ENCODE data around the gene POU1F1. TPM values are rescaled to one million over a fixed set of nuclear protein-coding genes. Genes with fewer than 3 reads are reported as not detected.

Gene POU1F1
- total RNA-seq (2022) (not detected in 2 replicates), Bru-seq, nascent RNA (not detected), BruChase-seq, experiment 1, labeled RNA remaining after a 6-hour chase (not detected), BruChase-seq, experiment 2, labeled RNA remaining after a 2-hour chase (not detected)
- long read RNA-seq: 0 reads

- Mint-ChIP-seq H3K36me3 (ENCODE audit: insufficient read depth, unreplicated experiment) (no peaks in the 10 kb centered on the region), H3K4me3 (ENCODE audit: unreplicated experiment) (no peak within 1 kb of the TSS), H3K27me3 (ENCODE audit: insufficient read depth, unreplicated experiment) (no peaks in the 10 kb centered on the region), H3K27ac (ENCODE audit: low read depth, unreplicated experiment) (no peak within 1 kb of the TSS), H3K9me3 (ENCODE audit: unreplicated experiment) (no peaks in the 10 kb centered on the region), H3K4me1 (ENCODE audit: insufficient read depth, unreplicated experiment) (no peaks in the 10 kb centered on the region)
- BruUV-seq (replicated peaks): no TSS peak
- DNase-seq (ENCODE audit: unreplicated experiment): no peak
- intact Hi-C loops (cut with micrococcal nuclease): no loop called here
- ChIA-PET POLR2A (interaction anchor here (0.6 to 0.8 kb wide), 2 partner anchors 118 to 783 kb away, joined by 3 read pairs; partner anchors contain the start of genes CGGBP1 and ZNF654), CTCF (interaction anchor here (0.6 to 1.4 kb wide), 2 partner anchors 16 to 296 kb away, joined by 3 read pairs; no protein-coding TSS in a partner anchor)
- TF ChIP-seq CTCF (IDR thresholded peaks at IDR 0.05; ENCODE audit: unreplicated experiment): no peak
Measured at GRCh38 chr3:87276484-87276883, at the start of gene POU1F1. TSS of gene POU1F1 (minus strand) at chr3:87276584. CDS start at chr3:87276462, 122 bp downstream.

- ChIA-PET CTCF (interaction anchor here (0.6 to 2.2 kb wide), 4 partner anchors 26 to 539 kb away, joined by 3 to 18 read pairs (median 4); no protein-coding TSS in a partner anchor), POLR2A (no interaction called here)
- Mint-ChIP-seq H3K4me1 (ENCODE audit: insufficient read depth, unreplicated experiment) (peaks cover 5% of the 10 kb centered on the region), H3K36me3 (ENCODE audit: insufficient read depth, unreplicated experiment) (peaks cover 5% of the 10 kb centered on the region), H3K27ac (ENCODE audit: low read depth, unreplicated experiment) (no peak overlapping the region), H3K9me3 (ENCODE audit: unreplicated experiment) (peaks cover 29% of the 10 kb centered on the region), H3K4me3 (ENCODE audit: unreplicated experiment) (no peak overlapping the region), H3K27me3 (ENCODE audit: insufficient read depth, unreplicated experiment) (no peaks in the 10 kb centered on the region)
- intact Hi-C loops (cut with micrococcal nuclease): no loop called here
- DNase-seq (ENCODE audit: unreplicated experiment): no peak
- TF ChIP-seq CTCF (IDR thresholded peaks at IDR 0.05; ENCODE audit: unreplicated experiment): no peak
- BruUV-seq (replicated peaks): no TSS peak
Measured at GRCh38 chr3:87324609-87325008, 48.2 kb upstream of the POU1F1 start.

- Mint-ChIP-seq H3K27me3 (ENCODE audit: insufficient read depth, unreplicated experiment) (no peaks in the 10 kb centered on the region), H3K36me3 (ENCODE audit: insufficient read depth, unreplicated experiment) (peaks cover 5% of the 10 kb centered on the region), H3K9me3 (ENCODE audit: unreplicated experiment) (peaks cover 16% of the 10 kb centered on the region), H3K4me1 (ENCODE audit: insufficient read depth, unreplicated experiment) (peaks cover 5% of the 10 kb centered on the region), H3K27ac (ENCODE audit: low read depth, unreplicated experiment) (no peak overlapping the region), H3K4me3 (ENCODE audit: unreplicated experiment) (no peak overlapping the region)
- BruUV-seq (replicated peaks): no TSS peak
- no peak for TF ChIP-seq CTCF (IDR thresholded peaks at IDR 0.05; ENCODE audit: unreplicated experiment)
- ChIA-PET POLR2A (no interaction called here), CTCF (interaction anchor here (0.6 to 1.8 kb wide), 4 partner anchors 10 to 182 kb away, joined by 3 to 12 read pairs (median 4); no protein-coding TSS in a partner anchor)
- intact Hi-C loops (cut with micrococcal nuclease): no loop called here
- DNase-seq (ENCODE audit: unreplicated experiment): no peak
Measured at GRCh38 chr3:87320756-87321626, 44.6 kb upstream of the POU1F1 start.

- TF ChIP-seq CTCF (IDR thresholded peaks at IDR 0.05; ENCODE audit: unreplicated experiment): no peak
- ChIA-PET POLR2A (no interaction called here), CTCF (interaction anchor here (0.7 to 1.4 kb wide), 2 partner anchors 32 to 796 kb away, joined by 3 to 10 read pairs; no protein-coding TSS in a partner anchor)
- no peak for DNase-seq (ENCODE audit: unreplicated experiment)
- no peaks in the 10 kb centered on the region for H3K9me3 Mint-ChIP-seq (ENCODE audit: unreplicated experiment)
- no TSS peak for BruUV-seq (replicated peaks)
- H3K36me3 Mint-ChIP-seq (ENCODE audit: insufficient read depth, unreplicated experiment): peaks cover 5% of the 10 kb centered on the region
- H3K27ac Mint-ChIP-seq (ENCODE audit: low read depth, unreplicated experiment): no peak overlapping the region
- no peaks in the 10 kb centered on the region for H3K27me3 Mint-ChIP-seq (ENCODE audit: insufficient read depth, unreplicated experiment)
- H3K4me3 Mint-ChIP-seq (ENCODE audit: unreplicated experiment): no peak overlapping the region
- H3K4me1 Mint-ChIP-seq (ENCODE audit: insufficient read depth, unreplicated experiment): peaks cover 6% of the 10 kb centered on the region
- intact Hi-C loops (cut with micrococcal nuclease): no loop called here
Measured at GRCh38 chr3:87318617-87319021, 42.2 kb upstream of the POU1F1 start.
